ENCODE data around the gene BUB3.

DNA sequence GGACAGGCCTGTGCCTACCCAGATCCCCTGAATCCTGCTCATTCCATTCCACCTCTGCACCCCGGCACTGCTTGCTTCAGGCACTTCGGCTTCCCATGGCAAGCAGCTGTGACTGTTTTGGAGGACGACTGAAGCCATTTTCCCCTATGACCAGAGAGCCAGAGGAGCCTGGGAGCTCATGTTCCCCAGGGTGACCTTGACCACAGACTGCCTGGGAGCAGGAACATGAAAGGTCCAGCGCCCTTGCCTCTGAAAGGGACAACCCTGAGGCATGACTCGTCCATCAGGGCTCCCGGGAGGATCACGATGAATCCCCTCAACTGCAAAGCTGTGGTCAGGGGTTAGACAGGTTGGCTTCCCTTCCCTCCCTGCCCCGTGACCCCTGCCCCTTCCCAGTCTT is 35.1 kb upstream of the BUB3 start:
- no peak for TF ChIP-seq POLR2A (IDR thresholded peaks at IDR 0.05; ENCODE audit: low read depth, low read length)
- TF ChIP-seq POLR2AphosphoS5 (IDR thresholded peaks at IDR 0.05; ENCODE audit: low read depth, low read length) = no peak
